ENCODE data around the gene MLLT6.

The MLLT6 gene

GRCh38 chr17:38691154-38691553, 13.9 kb upstream of the MLLT6 start:
- TF ChIP-seq TAF1 (IDR thresholded peaks at IDR 0.05; ENCODE audit: borderline replicate concordance, insufficient read depth, low read length), result no peak
- TF ChIP-seq FOXP2 (optimal IDR thresholded peaks at IDR 0.05; ENCODE audit: borderline replicate concordance, extremely low read depth, extremely low read length, insufficient read depth), result no peak
- no peak for TF ChIP-seq SIN3A (IDR thresholded peaks at IDR 0.05; ENCODE audit: borderline replicate concordance, insufficient read depth, low read length)
- TF ChIP-seq POLR2AphosphoS5 (IDR thresholded peaks at IDR 0.05; ENCODE audit: low read depth, low read length), result no peak
- TF ChIP-seq REST (IDR thresholded peaks at IDR 0.05; ENCODE audit: insufficient read depth in 1 of 2, low read depth in 2 of 2, low read length in 2 of 2), result no peak

- TF ChIP-seq SIN3A (IDR thresholded peaks at IDR 0.05; ENCODE audit: borderline replicate concordance, insufficient read depth, low read length) (no peak), FOXP2 (optimal IDR thresholded peaks at IDR 0.05; ENCODE audit: borderline replicate concordance, extremely low read depth, extremely low read length, insufficient read depth) (peak; percentile 30), POLR2AphosphoS5 (IDR thresholded peaks at IDR 0.05; ENCODE audit: low read depth, low read length) (peak; percentile 66), TAF1 (IDR thresholded peaks at IDR 0.05; ENCODE audit: borderline replicate concordance, insufficient read depth, low read length) (peak; percentile 17; the same call in 1 of the 2 replicates)
These were observed 11.3 kb upstream of the MLLT6 start for GRCh38 chr17:38693700-38694329.

- TF ChIP-seq POLR2AphosphoS5 (IDR thresholded peaks at IDR 0.05; ENCODE audit: low read depth, low read length), result no peak
- TF ChIP-seq REST (IDR thresholded peaks at IDR 0.05; ENCODE audit: insufficient read depth in 1 of 2, low read depth in 2 of 2, low read length in 2 of 2), result no peak
- TF ChIP-seq TAF1 (IDR thresholded peaks at IDR 0.05; ENCODE audit: borderline replicate concordance, insufficient read depth, low read length), result no peak
- TF ChIP-seq SIN3A (IDR thresholded peaks at IDR 0.05; ENCODE audit: borderline replicate concordance, insufficient read depth, low read length), result no peak
- no peak for TF ChIP-seq FOXP2 (optimal IDR thresholded peaks at IDR 0.05; ENCODE audit: borderline replicate concordance, extremely low read depth, extremely low read length, insufficient read depth)
These were observed 7.8 kb upstream of the MLLT6 start for GRCh38 chr17:38697061-38697820.

GRCh38 chr17:38698760-38699159, 6.3 kb upstream of the MLLT6 start:
- TF ChIP-seq SIN3A (IDR thresholded peaks at IDR 0.05; ENCODE audit: borderline replicate concordance, insufficient read depth, low read length) (no peak), TAF1 (IDR thresholded peaks at IDR 0.05; ENCODE audit: borderline replicate concordance, insufficient read depth, low read length) (no peak), FOXP2 (optimal IDR thresholded peaks at IDR 0.05; ENCODE audit: borderline replicate concordance, extremely low read depth, extremely low read length, insufficient read depth) (no peak), REST (IDR thresholded peaks at IDR 0.05; ENCODE audit: insufficient read depth in 1 of 2, low read depth in 2 of 2, low read length in 2 of 2) (no peak), POLR2AphosphoS5 (IDR thresholded peaks at IDR 0.05; ENCODE audit: low read depth, low read length) (no peak)

- TF ChIP-seq TAF1 (IDR thresholded peaks at IDR 0.05; ENCODE audit: borderline replicate concordance, insufficient read depth, low read length) (no peak), FOXP2 (optimal IDR thresholded peaks at IDR 0.05; ENCODE audit: borderline replicate concordance, extremely low read depth, extremely low read length, insufficient read depth) (no peak), REST (IDR thresholded peaks at IDR 0.05; ENCODE audit: insufficient read depth in 1 of 2, low read depth in 2 of 2, low read length in 2 of 2) (no peak), SIN3A (IDR thresholded peaks at IDR 0.05; ENCODE audit: borderline replicate concordance, insufficient read depth, low read length) (no peak), POLR2AphosphoS5 (IDR thresholded peaks at IDR 0.05; ENCODE audit: low read depth, low read length) (no peak)
These were observed 3.4 kb upstream of the MLLT6 start for GRCh38 chr17:38701504-38702165.
